A549 (cell line): ENCODE data around the gene PATJ. TPM values are rescaled to one million over a fixed set of nuclear protein-coding genes. Genes with fewer than 3 reads are reported as not detected.

Experiments
- ATAC-seq, 2 experiments: fragments of 200-7000 bp in 1 of 2; fragments of >200 bp in 1 of 2; cut with Nextera tagmentation in 1 of 2; cut with Tn5 transposase in 1 of 2; 3 replicates each; pipeline versions ENCODE4 v1.8.0 to v1.9.1; 2018 to 2020; ENCODE audit warnings: mild to moderate bottlenecking in 1 of 2, moderate library complexity in 1 of 2
- CTCF ChIA-PET: fragments of 300-600 bp; sonication (Branson Sonifier 250); formaldehyde crosslinking; extraction: SDS; loops from one replicate; lab custom pipeline; 2021; ENCODE audit warnings: antibody characterized with exemption, inconsistent platforms; lab: Yijun Ruan, JAX
- POLR2A ChIA-PET: fragments of 350-600 bp; formaldehyde crosslinking; extraction: SDS; loops from one replicate; lab custom pipeline; 2021; ENCODE audit warnings: antibody characterized with exemption, inconsistent platforms; lab: Yijun Ruan, JAX
- DNase-seq, 2 experiments: peaks; one replicate each; pipeline versions ENCODE4 v3.0.0 to v3.0.0-alpha.2; 2011 to 2016; ENCODE audit warnings: low read depth in 1 of 2, low spot score in 1 of 2
- FAIRE-seq: peaks from 2 replicates; lab custom pipeline; 2011; peaks lifted over from hg19 to GRCh38; lab: Jason Lieb, UNC
- H3K27ac ChIP-seq, 2 experiments: fragments of >200 bp; sonication (Bioruptor Twin); formaldehyde crosslinking; 3 replicates each; pipeline ENCODE4 v1.5.1; 2016 to 2017
- H3K4me1 ChIP-seq: fragments of >200 bp; sonication (Bioruptor Twin); formaldehyde crosslinking; 3 replicates; pipeline ENCODE4 v1.6.1; 2016
- H3K4me2 ChIP-seq: fragments of >200 bp; sonication (Bioruptor Twin); formaldehyde crosslinking; 3 replicates; pipeline ENCODE4 v1.6.1; 2016
- H3K4me3 ChIP-seq: fragments of >200 bp; sonication (Bioruptor Twin); formaldehyde crosslinking; 3 replicates; pipeline ENCODE4 v1.5.1; 2016
- H3K9me3 ChIP-seq: fragments of >200 bp; sonication (Bioruptor Twin); formaldehyde crosslinking; 3 replicates; pipeline ENCODE4 v1.6.1; 2016
- CBX2 ChIP-seq: fragments of 200-600 bp; sonication (generic); IDR thresholded peaks from 2 replicates; pipeline ENCODE4 v1.6.1; 2016; ENCODE audit warnings: low read depth, mild to moderate bottlenecking, borderline replicate concordance
- CEBPB ChIP-seq, 2 experiments: fragments of >200 bp in 1 of 2; sonication (Bioruptor Twin) in 1 of 2; formaldehyde crosslinking in 1 of 2; IDR thresholded peaks; 2 replicates each; pipeline ENCODE4 v1.6.1; 2012 to 2016
- CHD2 ChIP-seq: fragments of 150-350 bp; IDR thresholded peaks from 2 replicates; pipeline ENCODE4 v1.6.1; 2014; ENCODE audit warnings: low read length; ENCODE audit not compliant: partially characterized antibody
- CHD4 ChIP-seq: fragments of 200-600 bp; sonication (generic); IDR thresholded peaks from 2 replicates; pipeline ENCODE4 v1.6.1; 2016; ENCODE audit warnings: antibody characterized with exemption, mild to moderate bottlenecking, borderline replicate concordance
- FOSB ChIP-seq: fragments of 250-450 bp; sonication (Bioruptor Pico); IDR thresholded peaks from 2 replicates; pipeline ENCODE4 v1.5.0; 2020; ENCODE audit warnings: mild to moderate bottlenecking, moderate library complexity
- GATA3 ChIP-seq: IDR thresholded peaks from 2 replicates; pipeline ENCODE4 v1.6.1; 2012; ENCODE audit warnings: borderline replicate concordance
- HDAC2 ChIP-seq: fragments of 200-600 bp; sonication (generic); IDR thresholded peaks from 2 replicates; pipeline ENCODE4 v1.6.1; 2016
- HMGXB4 ChIP-seq: fragments of 250-450 bp; sonication (Bioruptor Pico); IDR thresholded peaks from 2 replicates; pipeline ENCODE4 v1.5.0; 2021; ENCODE audit warnings: mild to moderate bottlenecking, moderate library complexity, borderline replicate concordance
- HOXB13 ChIP-seq: fragments of 250-450 bp; sonication (Bioruptor Pico); IDR thresholded peaks from 2 replicates; pipeline ENCODE4 v1.5.0; 2020; ENCODE audit warnings: low read depth, mild to moderate bottlenecking, moderate library complexity
- HOXB5 ChIP-seq: fragments of 250-450 bp; sonication (Bioruptor Pico); IDR thresholded peaks from 2 replicates; pipeline ENCODE4 v1.5.0; 2020; ENCODE audit warnings: mild to moderate bottlenecking, moderate library complexity
- JUN ChIP-seq, 2 experiments: fragments of >200 bp; sonication (Bioruptor Twin); formaldehyde crosslinking; IDR thresholded peaks; 2 replicates in 1 of 2; 3 replicates in 1 of 2; pipeline ENCODE4 v1.6.1; 2016 to 2017
- MAX ChIP-seq: IDR thresholded peaks from 2 replicates; pipeline ENCODE4 v1.6.1; 2012
- MYC ChIP-seq: IDR thresholded peaks from 2 replicates; pipeline ENCODE4 v1.6.1; 2012; ENCODE audit warnings: mild to moderate bottlenecking, inconsistent platforms, low read length, improper control_type of control experiment, borderline replicate concordance
- NFE2L2 ChIP-seq: fragments of 150-350 bp; conservative IDR thresholded peaks from 2 replicates; pipeline ENCODE4 v1.6.1; 2014; ENCODE audit warnings: low read length
- PBX3 ChIP-seq: IDR thresholded peaks from 2 replicates; pipeline ENCODE4 v1.6.1; 2012
- POLR2A ChIP-seq: IDR thresholded peaks from 2 replicates; pipeline ENCODE4 v1.6.1; 2012; ENCODE audit warnings: mild to moderate bottlenecking, low read length
- POLR2AphosphoS2 ChIP-seq: conservative IDR thresholded peaks from 2 replicates; pipeline ENCODE4 v1.6.1; 2012; ENCODE audit warnings: low read length, improper control_type of control experiment, inconsistent platforms
- RARB ChIP-seq: fragments of 250-450 bp; sonication (Bioruptor Pico); IDR thresholded peaks from 2 replicates; pipeline ENCODE4 v1.8.0; 2021; ENCODE audit warnings: mild to moderate bottlenecking, moderate library complexity
- RNF2 ChIP-seq: fragments of 200-600 bp; sonication (generic); IDR thresholded peaks from 2 replicates; pipeline ENCODE4 v1.6.1; 2016; ENCODE audit warnings: low read depth, mild to moderate bottlenecking, antibody characterized with exemption, moderate library complexity, borderline replicate concordance
- SREBF2 ChIP-seq: fragments of 450-650 bp; IDR thresholded peaks from 2 replicates; pipeline ENCODE4 v1.6.1; 2014; ENCODE audit warnings: mild to moderate bottlenecking, moderate library complexity
- TFCP2L1 ChIP-seq: fragments of 250-450 bp; sonication (Bioruptor Pico); IDR thresholded peaks from 2 replicates; pipeline ENCODE4 v1.5.0; 2021; ENCODE audit warnings: mild to moderate bottlenecking
- TP53 ChIP-seq: fragments of 250-450 bp; sonication (Bioruptor Pico); IDR thresholded peaks from 2 replicates; pipeline ENCODE4 v1.5.0; 2021; ENCODE audit warnings: mild to moderate bottlenecking, moderate library complexity
- USF2 ChIP-seq: fragments of 450-650 bp; IDR thresholded peaks from 2 replicates; pipeline ENCODE4 v1.6.1; 2014; ENCODE audit warnings: antibody characterized with exemption
- ZFP36 ChIP-seq: fragments of 450-650 bp; IDR thresholded peaks from 2 replicates; pipeline ENCODE4 v1.6.1; 2014; ENCODE audit warnings: borderline replicate concordance; ENCODE audit not compliant: partially characterized antibody
- WGBS: methylation state at CpG from one replicate; pipeline ENCODE4 v1.1.6; 2017; ENCODE audit errors: missing lambda C conversion rate; 5-methylcytosine and 5-hydroxymethylcytosine counted together
- polyA plus RNA-seq, 4 experiments: library from polyadenylated mRNA; depleted of rRNA in 3 of 4; stranded (reverse); fragments of >200 nt; fragmentation: RNase III in 1 of 4; extraction: RNeasy Plus Mini Kit Qiagen cat#74134 plus additional on column Dnase treatment in 1 of 4; gene quantifications; 2 replicates in 3 of 4; 3 replicates in 1 of 4; pipeline ENCODE4 v1.2.3, GENCODE V29; 2011 to 2017

The PATJ gene
- polyA plus RNA-seq, 2 of the 4 experiments (the other 2 are of a cell fraction) = 6.0 to 14.7 TPM

- no peak for TF ChIP-seq CEBPB (IDR thresholded peaks at IDR 0.05)
- TF ChIP-seq MYC = no peak
- TF ChIP-seq FOSB (CRISPR knock-in tag) = no peak
- no peak for TF ChIP-seq CHD4
- no peak for TF ChIP-seq POLR2AphosphoS2
- TF ChIP-seq, all 56 proteins: peak for 0
These were observed 211.0 kb downstream of the PATJ start (continued) for GRCh38 chr1:61953076-61953789.

GRCh38 chr1:61953790-61954150 lies 211.5 kb downstream of the PATJ start:
- TF ChIP-seq JUN (IDR thresholded peaks at IDR 0.05) = no peak
- no peak for TF ChIP-seq RNF2
- no peak for TF ChIP-seq NFE2L2
- TF ChIP-seq TP53 (CRISPR knock-in tag) = no peak
- TF ChIP-seq HMGXB4 (CRISPR knock-in tag) = no peak
- no peak for TF ChIP-seq CBX2
- TF ChIP-seq GATA3 = no peak
- no peak for TF ChIP-seq SREBF2
- TF ChIP-seq MAX = no peak
- TF ChIP-seq HOXB5 = no peak
- no peak for TF ChIP-seq HOXB13 (CRISPR knock-in tag)
- TF ChIP-seq POLR2AphosphoS2 = no peak
- TF ChIP-seq USF2 = no peak
- TF ChIP-seq POLR2A = no peak
- no peak for TF ChIP-seq HDAC2
- TF ChIP-seq RARB (CRISPR knock-in tag) = no peak
- TF ChIP-seq TFCP2L1 = no peak
- TF ChIP-seq ZFP36 = no peak
- no peak for TF ChIP-seq CHD4
- WGBS = 94% methylated on average over 3 of the region's 3 CpGs
- Histone ChIP-seq H3K9me3 (no peaks in the 10 kb centered on the region), H3K4me3 (no peak overlapping the region), H3K4me1 (no peaks in the 10 kb centered on the region), H3K4me2 (no peak overlapping the region), H3K27ac (no peak overlapping the region)
- ATAC-seq (no peak), FAIRE-seq (no peak), DNase-seq (no peak)
- POLR2A ChIA-PET = no interaction called here
- CTCF ChIA-PET = no interaction called here

- CTCF ChIA-PET = no interaction called here
- TF ChIP-seq CHD2 (no peak), TP53 (CRISPR knock-in tag) (no peak), CBX2 (no peak), PBX3 (no peak), ZFP36 (no peak)
- Histone ChIP-seq H3K27ac (no peak overlapping the region), H3K4me1 (no peaks in the 10 kb centered on the region), H3K4me2 (no peak overlapping the region), H3K4me3 (no peak overlapping the region), H3K9me3 (no peaks in the 10 kb centered on the region)
- FAIRE-seq (no peak), DNase-seq (no peak), ATAC-seq (no peak)
- POLR2A ChIA-PET = no interaction called here
- WGBS = 88% methylated on average over 1 of the region's 1 CpG
These were observed 213.0 kb downstream of the PATJ start for GRCh38 chr1:61955261-61955660.
